ENCODE data around the gene MME. TPM values are rescaled to one million over a fixed set of nuclear protein-coding genes. Genes with fewer than 3 reads are reported as not detected.

The MME gene
- total RNA-seq, 1 donor from 2014 or later, result 14.5 TPM

DNA sequence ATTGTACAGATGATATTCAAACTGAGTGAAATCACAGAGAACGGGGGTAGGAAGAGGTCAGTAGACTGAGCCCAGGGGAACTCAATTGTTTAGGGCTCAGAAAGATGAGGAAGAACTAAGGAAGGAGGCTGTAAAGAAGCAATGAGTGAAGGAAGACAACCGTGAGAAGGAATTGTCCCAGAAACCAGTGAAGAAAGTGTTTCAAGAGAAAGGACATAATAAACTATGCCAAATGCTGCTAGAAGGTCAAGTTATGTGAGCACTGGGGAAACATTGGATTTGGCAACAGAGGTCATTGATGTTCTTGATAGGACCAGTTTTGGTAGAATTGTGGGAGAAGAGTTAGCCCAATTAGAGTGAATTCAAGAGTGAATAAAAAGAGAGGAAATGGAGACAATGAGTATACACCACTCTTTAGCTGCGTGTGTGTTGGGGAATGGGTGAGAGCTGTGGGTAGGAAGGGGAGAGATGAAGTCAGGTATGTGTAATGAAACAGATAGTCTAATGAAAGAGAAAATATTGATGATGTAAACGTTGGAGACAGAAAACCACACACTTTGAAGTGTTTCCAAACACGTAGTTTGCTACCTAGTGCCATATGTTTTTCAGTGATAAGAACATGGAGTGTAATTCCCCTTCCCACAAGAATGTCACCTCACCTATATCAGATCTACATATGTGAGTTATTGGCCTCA is 42.5 kb upstream of the MME start:
- TF ChIP-seq, protein P1, sequence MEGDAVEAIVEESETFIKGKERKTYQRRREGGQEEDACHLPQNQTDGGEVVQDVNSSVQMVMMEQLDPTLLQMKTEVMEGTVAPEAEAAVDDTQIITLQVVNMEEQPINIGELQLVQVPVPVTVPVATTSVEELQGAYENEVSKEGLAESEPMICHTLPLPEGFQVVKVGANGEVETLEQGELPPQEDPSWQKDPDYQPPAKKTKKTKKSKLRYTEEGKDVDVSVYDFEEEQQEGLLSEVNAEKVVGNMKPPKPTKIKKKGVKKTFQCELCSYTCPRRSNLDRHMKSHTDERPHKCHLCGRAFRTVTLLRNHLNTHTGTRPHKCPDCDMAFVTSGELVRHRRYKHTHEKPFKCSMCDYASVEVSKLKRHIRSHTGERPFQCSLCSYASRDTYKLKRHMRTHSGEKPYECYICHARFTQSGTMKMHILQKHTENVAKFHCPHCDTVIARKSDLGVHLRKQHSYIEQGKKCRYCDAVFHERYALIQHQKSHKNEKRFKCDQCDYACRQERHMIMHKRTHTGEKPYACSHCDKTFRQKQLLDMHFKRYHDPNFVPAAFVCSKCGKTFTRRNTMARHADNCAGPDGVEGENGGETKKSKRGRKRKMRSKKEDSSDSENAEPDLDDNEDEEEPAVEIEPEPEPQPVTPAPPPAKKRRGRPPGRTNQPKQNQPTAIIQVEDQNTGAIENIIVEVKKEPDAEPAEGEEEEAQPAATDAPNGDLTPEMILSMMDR (IDR thresholded peaks at IDR 0.05), result no peak
- H3K27me3 Mint-ChIP-seq (ENCODE audit: unreplicated experiment), result no peaks in the 10 kb centered on the region
- no peaks in the 10 kb centered on the region for H3K9me3 Mint-ChIP-seq (ENCODE audit: unreplicated experiment)
- no peaks in the 10 kb centered on the region for H3K36me3 Mint-ChIP-seq (ENCODE audit: unreplicated experiment)
- peaks cover 15% of the 10 kb centered on the region for H3K4me1 Mint-ChIP-seq (ENCODE audit: unreplicated experiment)
- no peak for DNase-seq (ENCODE audit: extremely low spot score, unreplicated experiment)
- no peak overlapping the region for H3K27ac Mint-ChIP-seq (ENCODE audit: unreplicated experiment)
- no peak overlapping the region for H3K4me3 Mint-ChIP-seq (ENCODE audit: unreplicated experiment)

DNA sequence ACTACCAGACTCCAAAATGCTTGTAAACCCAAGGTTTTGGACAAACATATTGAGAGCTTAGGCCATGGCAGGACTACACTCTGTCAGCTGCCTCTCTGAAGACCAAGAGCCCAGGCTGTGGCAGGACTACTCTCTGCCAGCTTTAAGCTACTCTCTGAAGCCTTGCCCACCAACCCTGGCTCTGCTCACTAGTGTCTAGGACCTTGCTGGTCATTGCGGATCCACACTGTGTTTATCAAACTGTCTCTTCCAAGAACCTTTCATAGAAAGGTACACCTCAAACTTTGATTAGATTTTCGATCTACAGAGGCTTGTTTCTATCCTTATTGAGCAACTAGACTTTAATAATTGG is 41.9 kb upstream of the MME start:
- no peak for DNase-seq (ENCODE audit: extremely low spot score, unreplicated experiment)
- H3K4me1 Mint-ChIP-seq (ENCODE audit: unreplicated experiment), result peaks cover 10% of the 10 kb centered on the region
- H3K9me3 Mint-ChIP-seq (ENCODE audit: unreplicated experiment), result no peaks in the 10 kb centered on the region
- no peaks in the 10 kb centered on the region for H3K27me3 Mint-ChIP-seq (ENCODE audit: unreplicated experiment)
- no peak overlapping the region for H3K27ac Mint-ChIP-seq (ENCODE audit: unreplicated experiment)
- H3K36me3 Mint-ChIP-seq (ENCODE audit: unreplicated experiment), result no peaks in the 10 kb centered on the region
- TF ChIP-seq, protein P1 (IDR thresholded peaks at IDR 0.05), result no peak
- no peak overlapping the region for H3K4me3 Mint-ChIP-seq (ENCODE audit: unreplicated experiment)

DNA sequence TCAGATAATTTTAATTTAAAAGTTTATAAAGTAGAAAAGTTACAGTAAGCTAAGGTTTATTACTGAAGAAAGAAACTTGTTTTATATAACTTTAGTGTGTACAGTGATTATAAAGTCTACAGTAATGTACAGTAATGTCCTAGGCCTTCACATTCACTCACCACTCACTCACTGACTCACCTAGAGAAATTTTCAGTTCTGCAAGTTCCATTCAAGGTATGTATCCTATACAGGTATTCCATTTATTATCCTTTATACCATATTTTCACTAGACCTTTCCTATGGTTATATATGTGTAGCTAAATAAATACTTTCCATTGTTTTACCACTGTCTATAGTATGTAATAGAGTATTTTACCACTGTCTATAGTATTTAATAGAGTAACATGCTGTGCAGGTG is 33.2 kb upstream of the MME start:
- Mint-ChIP-seq H3K27me3 (ENCODE audit: unreplicated experiment) (no peaks in the 10 kb centered on the region), H3K27ac (ENCODE audit: unreplicated experiment) (no peak overlapping the region), H3K9me3 (ENCODE audit: unreplicated experiment) (peaks cover 7% of the 10 kb centered on the region), H3K4me3 (ENCODE audit: unreplicated experiment) (no peak overlapping the region), H3K36me3 (ENCODE audit: unreplicated experiment) (no peaks in the 10 kb centered on the region), H3K4me1 (ENCODE audit: unreplicated experiment) (no peaks in the 10 kb centered on the region)
- no peak for DNase-seq (ENCODE audit: extremely low spot score, unreplicated experiment)
- TF ChIP-seq, protein P1 (IDR thresholded peaks at IDR 0.05), result no peak

DNA sequence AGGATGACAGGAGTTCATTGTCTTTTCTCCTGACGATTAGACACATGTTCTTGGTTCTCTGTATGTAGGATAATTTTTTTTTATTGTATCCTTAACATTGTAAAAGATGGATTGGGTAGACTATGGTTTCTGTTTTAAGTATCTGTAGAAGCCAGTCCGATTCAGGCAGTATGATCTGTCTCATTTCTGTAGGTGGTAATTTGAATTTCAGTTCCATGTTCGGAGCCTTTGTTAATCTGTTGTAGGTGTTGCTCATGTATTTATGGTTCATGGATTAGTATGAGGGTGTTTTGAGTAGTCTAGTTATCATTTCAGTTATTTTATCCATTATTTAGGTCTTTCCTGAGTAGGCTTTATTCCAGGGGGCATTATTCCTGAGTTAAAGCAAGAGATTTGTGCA is 32.4 kb upstream of the MME start:
- Mint-ChIP-seq H3K9me3 (ENCODE audit: unreplicated experiment) (peaks cover 8% of the 10 kb centered on the region), H3K4me3 (ENCODE audit: unreplicated experiment) (no peak overlapping the region), H3K27me3 (ENCODE audit: unreplicated experiment) (no peaks in the 10 kb centered on the region), H3K27ac (ENCODE audit: unreplicated experiment) (no peak overlapping the region), H3K4me1 (ENCODE audit: unreplicated experiment) (no peaks in the 10 kb centered on the region), H3K36me3 (ENCODE audit: unreplicated experiment) (no peaks in the 10 kb centered on the region)
- TF ChIP-seq, protein P1 (IDR thresholded peaks at IDR 0.05), result no peak
- DNase-seq (ENCODE audit: extremely low spot score, unreplicated experiment), result no peak

DNA sequence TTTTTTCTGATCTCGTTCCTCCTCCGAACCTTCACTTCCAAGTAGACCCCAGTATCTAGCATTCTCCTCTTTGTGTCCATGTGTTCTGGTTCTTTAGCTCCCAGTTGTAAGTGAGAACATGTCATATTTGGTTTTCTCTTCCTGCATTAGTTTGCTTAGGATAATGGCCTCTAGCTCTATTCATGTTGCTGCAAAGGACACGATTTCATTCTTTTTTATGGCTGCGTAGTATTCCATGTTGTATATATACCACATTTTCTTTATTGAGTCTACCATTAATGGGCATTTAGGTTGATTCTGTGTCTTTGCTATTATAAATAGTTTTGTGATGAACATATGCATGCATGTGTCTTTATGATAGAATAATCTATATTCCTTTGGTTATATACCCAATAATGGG is 30.2 kb upstream of the MME start:
- Mint-ChIP-seq H3K9me3 (ENCODE audit: unreplicated experiment) (peaks cover 14% of the 10 kb centered on the region), H3K27ac (ENCODE audit: unreplicated experiment) (no peak overlapping the region), H3K27me3 (ENCODE audit: unreplicated experiment) (no peaks in the 10 kb centered on the region), H3K36me3 (ENCODE audit: unreplicated experiment) (no peaks in the 10 kb centered on the region), H3K4me3 (ENCODE audit: unreplicated experiment) (no peak overlapping the region), H3K4me1 (ENCODE audit: unreplicated experiment) (no peaks in the 10 kb centered on the region)
- TF ChIP-seq, protein P1 (IDR thresholded peaks at IDR 0.05), result no peak
- DNase-seq (ENCODE audit: extremely low spot score, unreplicated experiment), result no peak
